D721Med (cell line): ENCODE measurements around the gene SULT4A1.
A peak's percentile ranks its signal among the peaks of the same experiment; 100 is the strongest.

Source experiments
- DNase-seq: peaks from one replicate; pipeline ENCODE4 v3.0.0; 2011; ENCODE audit warnings: low spot score; ENCODE audit not compliant: insufficient read length
- FAIRE-seq: peaks from 2 replicates; lab custom pipeline; 2011; peaks lifted over from hg19 to GRCh38; lab: Jason Lieb, UNC
- CTCF ChIP-seq: IDR thresholded peaks from 2 replicates; pipeline ENCODE4 v1.5.1; 2012; ENCODE audit warnings: mild to moderate bottlenecking, control low read depth; ENCODE audit not compliant: insufficient read depth; ENCODE audit errors: missing control alignments

Gene SULT4A1

GRCh38 chr22:43814264-43814663 is 48.0 kb downstream of the SULT4A1 start:
- DNase-seq (no peak), FAIRE-seq (no peak)
- TF ChIP-seq CTCF = no peak

- no peak for TF ChIP-seq CTCF
- no peak for FAIRE-seq
- no peak for DNase-seq
Observed at GRCh38 chr22:43812890-43813289, 49.4 kb downstream of the SULT4A1 start.

DNA sequence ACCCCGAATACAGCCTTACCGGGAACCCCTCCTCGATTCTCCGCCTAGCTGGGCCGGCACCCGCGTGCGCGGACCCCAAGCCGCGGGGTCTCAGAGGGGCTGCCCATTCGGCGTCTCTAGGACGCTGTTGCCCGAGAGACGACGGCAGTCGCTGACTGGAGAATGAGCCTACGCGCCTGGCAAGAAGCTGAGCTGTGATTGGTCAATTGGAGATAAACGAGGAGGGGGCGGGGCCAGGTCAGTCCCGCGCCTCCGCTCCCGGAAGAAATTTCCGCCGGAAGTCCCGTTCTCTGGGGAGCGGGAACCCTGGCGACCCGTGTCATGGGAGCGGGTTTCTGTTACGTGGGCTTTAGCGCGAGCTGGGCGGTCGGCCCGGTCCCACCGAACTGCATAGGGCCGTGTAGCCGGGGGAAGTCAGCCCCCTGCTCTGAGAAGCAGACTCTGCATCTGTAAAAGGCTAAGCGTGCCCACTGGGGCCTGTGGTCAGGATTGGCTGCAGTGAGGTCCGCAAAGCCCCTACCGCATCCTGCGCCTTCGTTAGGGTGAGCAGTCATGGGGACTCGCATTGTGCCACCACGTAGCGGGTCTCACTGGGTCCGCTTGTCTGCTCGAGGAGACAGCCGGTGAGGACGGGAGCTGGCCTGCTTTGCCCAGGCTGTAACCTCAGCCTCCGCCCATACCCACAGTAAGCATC is 50.0 kb downstream of the SULT4A1 start, which contains the start of gene EFCAB6:
Gene EFCAB6, minus strand, starts transcription at position 157 of the 694 bp plus-strand sequence. CDS start 29,987 bp downstream, outside the sequence.
- TF ChIP-seq CTCF = no peak
- peak; percentile 38 for DNase-seq
- no peak for FAIRE-seq

DNA sequence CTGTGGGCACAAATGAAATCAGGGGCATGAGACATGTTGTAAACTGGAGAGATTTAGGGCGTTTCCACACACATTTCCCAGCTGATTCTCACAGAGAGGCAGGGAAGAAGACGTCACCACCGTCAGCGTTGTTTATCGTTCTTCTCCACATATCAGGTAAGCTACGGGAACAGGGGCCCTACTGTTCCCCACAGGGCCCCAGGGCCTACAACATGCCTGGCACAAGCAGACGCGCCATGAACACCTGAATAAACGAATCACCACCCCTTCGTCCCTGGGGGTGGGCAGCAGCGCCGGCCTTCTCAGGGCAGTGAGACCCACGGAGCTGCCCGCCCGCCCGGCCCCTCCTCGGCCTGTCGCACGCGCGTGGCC is 50.5 kb downstream of the SULT4A1 start:
- FAIRE-seq = no peak
- no peak for DNase-seq
- no peak for TF ChIP-seq CTCF

DNA sequence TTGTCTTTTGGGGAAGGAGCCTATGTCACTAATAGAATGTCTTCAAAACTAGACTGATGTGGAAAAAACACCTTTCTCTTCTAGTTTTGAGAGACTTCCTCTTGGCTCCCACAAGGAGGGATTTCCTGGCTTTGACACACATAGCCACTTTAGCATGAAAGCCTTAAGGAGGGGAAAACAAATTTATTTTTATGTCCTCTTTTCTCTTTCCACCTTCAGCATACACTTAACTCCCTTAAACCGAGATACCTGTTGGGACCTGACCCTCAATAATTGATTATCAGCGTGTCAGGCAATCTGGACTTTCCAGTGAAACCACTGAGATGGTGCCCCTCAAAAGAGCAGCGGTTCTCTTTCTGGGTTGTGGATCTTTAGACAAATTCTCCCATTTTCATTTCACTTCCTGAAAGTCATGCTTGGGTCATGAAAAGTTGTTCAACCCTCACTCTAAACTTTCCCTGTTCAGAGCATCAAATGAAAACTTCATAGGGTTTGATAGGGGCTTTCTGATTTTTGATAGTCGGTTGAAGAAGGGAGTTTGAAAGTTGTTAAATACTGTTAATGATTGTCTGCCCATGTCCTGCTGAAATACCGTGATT is 59.3 kb downstream of the SULT4A1 start:
- FAIRE-seq (no peak), DNase-seq (no peak)
- no peak for TF ChIP-seq CTCF

- no peak for DNase-seq
- no peak for FAIRE-seq
- no peak for TF ChIP-seq CTCF
Observed at GRCh38 chr22:43800970-43801369, 61.3 kb downstream of the SULT4A1 start.

GRCh38 chr22:43798492-43798891 is 63.8 kb downstream of the SULT4A1 start:
- FAIRE-seq (no peak), DNase-seq (no peak)
- TF ChIP-seq CTCF = no peak
